Osteoblast (primary cell): ENCODE data around the gene TMEM165. TPM values are rescaled to one million over a fixed set of nuclear protein-coding genes. Genes with fewer than 3 reads are reported as not detected.
"Not testable (repeated sequence)": the region's sequence is repeated elsewhere in the genome, so short reads cannot be mapped to it uniquely, and the experiment has no call there.

Experiments used
- DNase-seq: peaks from one replicate; pipeline ENCODE4 v3.0.0; 2011; ENCODE audit warnings: low spot score, mixed read lengths; ENCODE audit not compliant: insufficient read length; ENCODE audit errors: missing footprints
- H2AFZ ChIP-seq: 2 replicates; pipeline ENCODE4 v1.6.0; 2011; ENCODE audit warnings: mild to moderate bottlenecking, low read length
- H3K27ac ChIP-seq: 2 replicates; pipeline ENCODE4 v1.5.1; 2011; ENCODE audit warnings: mild to moderate bottlenecking, low read depth, low read length, moderate library complexity
- H3K27me3 ChIP-seq: 2 replicates; pipeline ENCODE4 v1.6.0; 2012; ENCODE audit warnings: mild to moderate bottlenecking, control low read depth, inconsistent platforms, low read length, moderate library complexity; ENCODE audit not compliant: insufficient read depth
- H3K36me3 ChIP-seq: 2 replicates; pipeline ENCODE4 v1.5.1; 2011; ENCODE audit warnings: mild to moderate bottlenecking, low read length, control low read depth, moderate library complexity; ENCODE audit not compliant: insufficient read depth
- H3K4me1 ChIP-seq: 2 replicates; pipeline ENCODE4 v1.5.1; 2011; ENCODE audit warnings: mild to moderate bottlenecking, low read length, control low read depth, moderate library complexity; ENCODE audit not compliant: insufficient read depth
- H3K4me2 ChIP-seq: 2 replicates; pipeline ENCODE4 v1.6.0; 2011; ENCODE audit warnings: mild to moderate bottlenecking, low read length; ENCODE audit not compliant: insufficient read depth
- H3K4me3 ChIP-seq: fragments of 200-600 bp; sonication (generic); 3 replicates; pipeline ENCODE4 v1.5.1; 2012; ENCODE audit warnings: mild to moderate bottlenecking, low read length, inconsistent platforms; ENCODE audit not compliant: insufficient read depth
- H3K79me2 ChIP-seq: 2 replicates; pipeline ENCODE4 v1.6.0; 2012; ENCODE audit warnings: mild to moderate bottlenecking, low read length, control low read depth, inconsistent platforms; ENCODE audit not compliant: insufficient read depth
- H3K9me3 ChIP-seq: 2 replicates; pipeline ENCODE4 v1.5.1; 2011; ENCODE audit warnings: low read depth, low read length, control low read depth
- H4K20me1 ChIP-seq: 2 replicates; pipeline ENCODE4 v1.6.0; 2012; ENCODE audit warnings: mild to moderate bottlenecking, low read length, control low read depth; ENCODE audit not compliant: insufficient read depth
- total RNA-seq: library from RNA; depleted of rRNA; stranded (reverse); fragments of >200 nt; gene quantifications from 2 replicates; pipeline ENCODE4 v1.2.3, GENCODE V29; 2012
- TF ChIP-seq, protein P1 (sequence below): IDR thresholded peaks from 2 replicates; pipeline ENCODE4 v1.5.1; 2011; ENCODE audit warnings: mild to moderate bottlenecking, low read depth, low read length, moderate library complexity; ENCODE audit errors: extremely low read depth

The TMEM165 gene
- total RNA-seq, 1 donor: 151 TPM

DNA sequence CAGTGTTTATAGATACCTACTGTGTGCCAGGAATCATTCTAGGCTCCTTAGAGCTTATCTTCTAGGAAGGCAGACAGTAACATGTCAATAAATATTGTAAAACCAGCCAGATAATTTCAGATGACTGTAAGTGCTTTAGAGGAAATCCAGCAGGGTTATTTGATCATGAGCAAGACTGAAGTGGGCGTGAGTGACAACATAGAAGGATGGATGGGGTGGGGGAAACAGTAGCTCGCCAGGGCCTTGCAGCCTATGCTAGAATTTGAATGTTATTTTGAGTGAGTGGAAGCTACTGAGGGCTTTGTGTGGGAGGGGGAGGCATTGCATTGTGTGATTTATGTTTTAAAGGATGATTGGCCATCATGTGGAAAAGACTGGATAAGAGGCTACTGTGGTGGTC lies 43.0 kb upstream of the TMEM165 start:
- no peak overlapping the region for H2AFZ ChIP-seq
- peaks cover 15% of the 10 kb centered on the region for H3K4me1 ChIP-seq
- peaks cover 4% of the 10 kb centered on the region for H3K79me2 ChIP-seq
- H3K36me3 ChIP-seq: no peaks in the 10 kb centered on the region
- no peaks in the 10 kb centered on the region for H4K20me1 ChIP-seq
- no peaks in the 10 kb centered on the region for H3K27me3 ChIP-seq
- TF ChIP-seq, protein P1, sequence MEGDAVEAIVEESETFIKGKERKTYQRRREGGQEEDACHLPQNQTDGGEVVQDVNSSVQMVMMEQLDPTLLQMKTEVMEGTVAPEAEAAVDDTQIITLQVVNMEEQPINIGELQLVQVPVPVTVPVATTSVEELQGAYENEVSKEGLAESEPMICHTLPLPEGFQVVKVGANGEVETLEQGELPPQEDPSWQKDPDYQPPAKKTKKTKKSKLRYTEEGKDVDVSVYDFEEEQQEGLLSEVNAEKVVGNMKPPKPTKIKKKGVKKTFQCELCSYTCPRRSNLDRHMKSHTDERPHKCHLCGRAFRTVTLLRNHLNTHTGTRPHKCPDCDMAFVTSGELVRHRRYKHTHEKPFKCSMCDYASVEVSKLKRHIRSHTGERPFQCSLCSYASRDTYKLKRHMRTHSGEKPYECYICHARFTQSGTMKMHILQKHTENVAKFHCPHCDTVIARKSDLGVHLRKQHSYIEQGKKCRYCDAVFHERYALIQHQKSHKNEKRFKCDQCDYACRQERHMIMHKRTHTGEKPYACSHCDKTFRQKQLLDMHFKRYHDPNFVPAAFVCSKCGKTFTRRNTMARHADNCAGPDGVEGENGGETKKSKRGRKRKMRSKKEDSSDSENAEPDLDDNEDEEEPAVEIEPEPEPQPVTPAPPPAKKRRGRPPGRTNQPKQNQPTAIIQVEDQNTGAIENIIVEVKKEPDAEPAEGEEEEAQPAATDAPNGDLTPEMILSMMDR: no peak
- no peak overlapping the region for H3K4me3 ChIP-seq
- no peaks in the 10 kb centered on the region for H3K9me3 ChIP-seq
- H3K4me2 ChIP-seq: no peak overlapping the region
- H3K27ac ChIP-seq: no peak overlapping the region
- DNase-seq: no peak

DNA sequence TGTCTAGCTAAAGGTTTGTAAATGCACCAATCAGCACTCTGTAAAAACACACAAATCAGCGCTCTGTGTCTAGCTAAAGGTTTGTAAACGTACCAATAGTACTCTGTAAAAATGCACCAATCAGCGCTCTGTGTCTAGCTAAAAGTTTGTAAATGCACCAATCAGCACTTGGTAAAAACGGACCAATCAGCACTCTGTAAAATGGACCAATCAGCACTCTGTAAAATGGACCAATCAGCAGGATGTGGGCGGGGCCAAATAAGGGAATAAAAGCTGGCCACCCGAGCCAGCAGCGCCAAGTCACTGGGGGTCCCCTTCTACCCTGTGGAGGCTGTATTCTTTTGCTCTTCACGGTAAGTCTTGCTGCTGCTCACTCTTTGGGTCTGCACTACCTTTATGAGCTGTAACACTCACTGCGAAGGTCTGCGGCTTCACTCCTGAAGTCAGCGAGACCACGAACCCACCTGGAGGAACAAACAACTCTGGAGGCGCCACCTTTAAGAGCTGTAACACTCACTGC lies 42.5 kb upstream of the TMEM165 start:
- not testable (repeated sequence) for H3K27ac ChIP-seq, H3K4me2 ChIP-seq, H3K27me3 ChIP-seq, H3K4me3 ChIP-seq, H3K79me2 ChIP-seq, H2AFZ ChIP-seq, H4K20me1 ChIP-seq, H3K9me3 ChIP-seq, DNase-seq, H3K36me3 ChIP-seq
- H3K4me1 ChIP-seq: peaks cover 16% of the 10 kb centered on the region

DNA sequence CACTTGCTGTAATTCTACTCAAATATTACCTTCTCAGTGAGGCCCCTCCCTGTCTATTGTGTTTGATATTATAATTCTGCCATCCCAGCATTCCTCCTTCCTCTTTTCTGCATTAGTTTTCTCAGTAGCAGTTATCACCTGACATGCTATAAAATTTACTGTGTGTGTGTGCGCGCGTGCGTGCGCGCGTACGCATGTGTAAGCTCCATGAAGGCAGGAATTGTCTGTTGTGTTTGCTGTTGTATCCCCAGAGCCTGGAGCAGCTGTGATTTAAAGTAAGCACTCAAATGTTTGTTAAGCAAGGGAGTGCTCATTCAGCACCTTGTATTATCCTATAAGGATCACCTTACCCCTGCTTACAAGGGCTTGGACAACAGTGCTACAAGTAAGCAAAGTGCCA lies 41.1 kb upstream of the TMEM165 start:
- Histone ChIP-seq H3K4me1 (peaks cover 23% of the 10 kb centered on the region), H3K36me3 (no peaks in the 10 kb centered on the region)
- DNase-seq: no peak

DNA sequence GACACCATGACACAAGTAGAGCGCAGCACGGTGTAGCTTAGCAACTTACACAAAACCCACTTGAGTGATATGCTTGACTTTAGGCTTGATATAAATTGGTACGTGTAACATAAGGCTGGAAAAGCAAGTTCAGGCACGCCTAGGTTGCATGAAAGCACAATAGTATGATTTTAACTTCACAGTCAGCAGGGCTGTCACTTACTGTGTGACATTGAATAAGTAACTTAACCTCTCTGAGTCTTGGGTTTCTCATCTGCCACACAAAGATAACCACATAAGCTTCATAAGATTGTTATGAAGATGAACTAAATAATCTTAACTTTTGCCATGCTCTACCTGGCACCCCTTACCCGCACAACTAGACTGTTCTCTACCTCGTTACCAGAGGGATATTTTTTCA lies 40.2 kb upstream of the TMEM165 start:
- TF ChIP-seq, protein P1: no peak
- Histone ChIP-seq H3K9me3 (no peaks in the 10 kb centered on the region), H3K4me2 (no peak overlapping the region), H2AFZ (no peak overlapping the region), H4K20me1 (no peaks in the 10 kb centered on the region), H3K36me3 (no peaks in the 10 kb centered on the region), H3K4me1 (peaks cover 23% of the 10 kb centered on the region), H3K27me3 (no peaks in the 10 kb centered on the region), H3K79me2 (no peaks in the 10 kb centered on the region), H3K4me3 (no peak overlapping the region), H3K27ac (no peak overlapping the region)
- peak; percentile 36 for DNase-seq

More for the DNA sequence above, 41.1 kb upstream of the TMEM165 start:
- Histone ChIP-seq H3K27me3 (no peaks in the 10 kb centered on the region), H2AFZ (no peak overlapping the region), H3K4me2 (no peak overlapping the region), H4K20me1 (no peaks in the 10 kb centered on the region), H3K27ac (no peak overlapping the region), H3K79me2 (no peaks in the 10 kb centered on the region), H3K9me3 (no peaks in the 10 kb centered on the region), H3K4me3 (no peak overlapping the region)
- TF ChIP-seq, protein P1: no peak
